Hematopoietic multipotent progenitor cell treated with erythropoietin and hydrocortisone succinate and interleukin-3 and kit ligand, for 6 days (in vitro differentiated cells): ENCODE measurements around the gene SFI1.
"Not testable (repeated sequence)": the region's sequence is repeated elsewhere in the genome, so short reads cannot be mapped to it uniquely, and the experiment has no call there.

ENCODE experiments used
- DNase-seq: peaks from one replicate; pipeline ENCODE4 v3.0.0-alpha.2; 2015

Gene SFI1

DNA sequence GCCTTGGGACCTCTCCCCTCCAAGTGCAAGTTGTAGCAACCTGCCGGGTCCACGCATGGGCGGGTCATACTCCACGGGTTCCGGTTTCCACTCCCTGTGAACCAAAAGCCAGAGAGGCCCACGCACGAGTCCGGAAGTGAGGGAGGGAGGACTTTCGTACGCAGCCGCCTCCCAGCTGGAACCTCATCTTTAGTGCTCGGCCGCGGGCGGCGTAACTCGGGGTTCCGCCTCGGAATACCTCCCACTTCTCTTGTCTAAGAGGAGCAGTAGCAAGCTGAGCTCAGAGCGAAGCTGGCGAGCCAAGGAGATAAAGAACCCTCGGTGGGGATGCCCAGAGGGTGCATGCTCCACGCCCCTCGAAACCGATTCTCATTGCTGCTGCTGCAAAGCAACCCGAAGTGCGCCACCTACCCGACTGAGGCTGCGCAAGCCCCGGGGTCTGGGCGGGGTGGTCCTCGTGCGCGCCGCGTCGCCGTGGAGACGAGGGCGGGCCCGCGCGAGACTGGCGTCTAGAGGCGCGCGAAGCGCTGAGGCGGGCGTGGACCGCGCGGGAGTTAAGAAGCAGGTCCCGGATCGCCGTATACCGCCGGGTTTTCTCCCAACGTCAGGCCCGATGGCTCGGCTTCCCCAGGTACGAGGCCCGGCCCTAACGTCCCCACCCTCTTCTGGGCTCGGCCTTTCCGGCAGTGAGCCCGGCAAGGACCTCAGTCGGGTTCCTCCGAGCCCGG, at the start of gene SFI1:
SFI1 (plus strand) TSS at position 530 of the 728 bp plus-strand sequence. CDS start 11,749 bp downstream, outside the sequence.
- DNase-seq = peak; percentile 98

DNA sequence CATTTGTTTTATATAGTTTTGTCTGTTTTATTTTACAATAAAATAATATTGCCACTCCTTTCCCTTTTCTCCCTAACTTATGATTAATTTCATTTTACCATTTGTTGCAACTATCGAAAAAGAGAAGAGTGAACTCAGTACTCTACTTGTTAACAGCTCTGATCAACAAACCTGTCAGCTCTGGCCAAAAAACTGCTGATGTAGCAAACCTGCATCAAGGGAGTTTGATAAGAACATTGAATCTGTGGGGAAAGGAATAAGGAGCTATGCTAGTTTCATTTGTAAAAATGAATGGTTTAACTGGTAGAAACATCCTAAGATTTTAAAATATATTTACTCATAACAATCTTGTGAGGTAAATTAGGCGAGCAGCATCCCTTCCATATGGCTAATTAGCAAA, 49.6 kb upstream of the SFI1 start:
- no peak for DNase-seq

- DNase-seq = no peak
Observed at GRCh38 chr22:31447337-31447736, 49.0 kb upstream of the SFI1 start.

- no peak for DNase-seq
Observed at GRCh38 chr22:31448382-31448781, 48.0 kb upstream of the SFI1 start.

GRCh38 chr22:31449506-31449905, 46.8 kb upstream of the SFI1 start:
- DNase-seq = peak; percentile 40

GRCh38 chr22:31451709-31452571, 44.4 kb upstream of the SFI1 start:
- DNase-seq = peak; percentile 70

GRCh38 chr22:31461699-31462098, 34.6 kb upstream of the SFI1 start:
- DNase-seq = no peak

GRCh38 chr22:31465307-31465706, 31.0 kb upstream of the SFI1 start:
- DNase-seq = no peak

- no peak for DNase-seq
Observed at GRCh38 chr22:31474743-31475142, 21.6 kb upstream of the SFI1 start.

GRCh38 chr22:31475800-31476199, 20.5 kb upstream of the SFI1 start:
- no peak for DNase-seq

DNA sequence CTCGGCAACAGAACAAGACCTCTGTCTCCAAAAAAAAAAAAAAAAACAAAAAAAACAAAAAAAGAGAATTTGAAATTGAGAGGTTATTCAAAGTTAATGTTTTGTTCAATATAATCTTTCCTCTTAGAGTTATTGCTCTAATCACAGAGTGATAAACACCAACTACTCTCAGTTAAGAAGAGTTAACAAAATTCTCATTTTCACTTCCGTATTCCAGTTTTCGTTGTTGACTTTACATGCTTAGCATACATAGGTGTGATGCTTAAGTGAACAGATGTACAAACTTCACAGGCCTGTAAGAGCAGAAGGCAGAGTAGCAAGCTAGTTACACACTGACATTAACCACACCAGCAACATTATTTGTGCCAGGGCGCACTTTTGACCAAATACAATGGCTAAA, 19.0 kb upstream of the SFI1 start:
- DNase-seq = no peak

DNA sequence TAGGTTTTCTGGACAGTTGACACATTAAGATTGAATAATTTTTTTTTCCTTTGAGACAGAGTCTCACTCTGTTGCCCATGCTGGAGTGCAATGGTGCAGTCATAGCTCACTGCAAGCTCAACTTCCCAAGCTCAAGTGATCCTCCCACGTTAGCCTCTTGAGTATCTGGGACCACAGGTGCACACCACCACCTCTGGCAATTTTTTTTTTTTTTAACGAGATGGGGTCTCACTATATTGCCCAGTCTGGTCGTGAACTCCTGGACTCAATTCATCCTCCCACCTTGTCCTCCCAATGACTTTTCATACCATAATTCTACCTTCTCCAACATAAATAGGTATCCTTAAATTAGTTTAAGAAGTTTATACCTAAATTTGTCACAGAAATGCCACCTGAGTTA, 15.2 kb upstream of the SFI1 start:
- no peak for DNase-seq

DNA sequence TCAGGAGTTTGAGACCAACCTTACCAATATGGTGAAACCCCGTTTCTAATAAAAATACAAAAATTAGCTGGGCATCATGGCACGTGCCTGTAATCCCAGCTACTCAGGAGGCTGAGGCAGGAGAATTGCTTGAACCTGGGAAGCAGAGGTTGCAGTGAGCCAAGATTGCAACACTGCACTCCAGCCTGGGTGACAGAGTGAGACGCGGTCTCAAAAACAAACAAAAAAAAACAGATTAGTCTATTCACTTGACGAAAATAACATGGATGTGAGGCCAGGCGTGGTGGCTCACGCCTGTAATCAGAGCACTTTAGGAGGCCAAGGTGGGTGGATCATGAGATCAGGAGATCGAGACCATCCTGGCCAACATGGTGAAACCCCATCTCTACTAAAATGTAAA, 13.9 kb upstream of the SFI1 start:
- not testable (repeated sequence) for DNase-seq

GRCh38 chr22:31486369-31486768, 10.0 kb upstream of the SFI1 start:
- not testable (repeated sequence) for DNase-seq

DNA sequence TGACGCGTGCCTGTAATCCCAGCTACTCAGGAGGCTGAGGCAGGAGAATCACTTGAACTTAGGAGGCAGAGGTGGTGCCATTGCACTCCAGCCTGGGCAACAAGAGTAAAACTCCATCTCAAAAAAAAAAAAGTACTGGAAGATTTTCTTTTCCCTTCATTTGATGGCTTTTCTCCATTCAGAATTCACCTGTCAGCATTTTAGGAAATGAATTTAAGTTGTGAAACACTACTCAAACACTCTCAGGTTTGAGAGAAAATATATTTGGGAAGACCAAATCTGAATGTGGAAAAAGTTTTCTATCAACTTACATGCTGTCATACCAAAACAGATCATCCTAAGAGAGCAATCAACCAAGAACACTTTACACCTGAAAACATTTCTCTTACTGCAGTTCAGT, 9.4 kb upstream of the SFI1 start:
- DNase-seq = no peak

- DNase-seq = peak; percentile 17
Observed at GRCh38 chr22:31488346-31488883, 7.9 kb upstream of the SFI1 start.

DNA sequence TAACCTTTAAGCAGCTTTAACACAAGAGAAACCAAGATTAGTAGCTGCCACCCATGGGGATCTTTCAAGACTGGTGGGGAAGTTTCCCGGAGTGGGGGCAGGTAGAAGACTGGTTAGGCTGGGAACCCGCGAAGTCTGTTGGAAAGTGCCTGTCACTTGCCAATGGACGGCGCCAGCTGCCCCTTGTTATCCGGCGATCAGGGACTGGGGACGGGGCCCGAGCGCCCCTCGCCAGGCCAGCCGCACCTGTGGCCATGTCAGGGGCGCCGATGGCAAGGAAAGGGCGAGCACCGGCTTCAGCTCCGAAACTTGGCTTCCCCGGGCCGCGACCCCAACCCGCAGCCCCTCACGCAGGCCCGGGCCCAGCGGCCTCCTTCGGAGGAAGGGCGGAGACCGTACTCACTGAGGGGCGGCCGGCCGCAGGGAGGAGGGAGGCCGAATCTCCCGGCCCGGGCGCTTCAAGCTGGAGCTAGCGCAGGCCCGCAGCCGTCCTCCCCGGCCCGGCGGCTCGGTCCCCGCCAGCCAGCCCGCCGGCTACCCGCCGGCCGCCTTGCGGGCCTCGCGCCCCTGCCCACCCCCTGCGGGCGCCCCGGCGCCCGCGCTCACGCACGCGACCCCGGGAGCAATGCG, 7.2 kb upstream of the SFI1 start:
- peak; percentile 63 for DNase-seq

DNA sequence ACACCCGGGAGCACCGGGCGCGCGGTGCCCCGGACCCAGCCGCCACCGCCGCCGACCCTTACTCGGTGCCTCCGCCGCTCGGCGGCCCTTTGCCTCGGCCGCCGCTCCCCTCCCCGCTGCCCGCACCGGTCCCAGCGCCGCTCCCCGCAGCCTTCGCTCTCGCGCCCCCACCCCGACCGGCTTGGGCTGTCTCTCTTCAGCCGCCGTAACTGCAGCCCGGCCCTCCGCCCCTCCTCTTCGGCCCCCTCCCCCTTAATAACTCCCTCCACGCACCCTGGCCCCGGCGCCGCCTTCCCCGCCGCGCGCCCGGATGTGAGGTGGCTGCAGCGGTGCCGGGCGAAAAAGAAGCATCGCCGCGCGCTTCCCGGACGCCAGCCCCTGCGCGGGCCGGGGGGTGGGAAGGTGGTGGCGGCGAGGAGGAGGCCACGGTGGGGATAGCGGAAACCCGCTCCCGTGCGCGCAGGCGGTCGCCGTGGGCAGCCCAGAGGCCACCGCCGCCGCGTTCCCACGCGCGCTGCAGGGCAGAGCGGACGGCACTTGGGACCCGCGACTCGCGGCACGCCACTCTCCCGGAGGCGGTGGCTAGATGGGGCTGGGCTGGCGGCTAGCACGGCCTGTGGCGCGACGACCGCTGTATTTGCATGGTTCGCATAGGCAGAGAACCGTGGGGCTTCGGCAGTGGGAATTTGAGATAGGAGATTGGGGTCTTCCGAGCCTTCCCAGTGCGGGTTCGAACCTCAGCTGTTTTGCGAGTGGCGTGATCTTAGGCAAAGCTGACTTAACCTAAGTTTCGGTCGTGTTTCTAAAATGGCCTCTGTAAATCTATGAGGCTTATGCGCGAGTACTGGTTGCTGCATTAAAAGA, 6.5 kb upstream of the SFI1 start, which contains the start of gene EIF4ENIF1:
EIF4ENIF1 (minus strand) TSS at position 211 of the 864 bp plus-strand sequence. CDS start 1,124 bp downstream, outside the sequence.
- DNase-seq = peak; percentile 91

GRCh38 chr22:31490496-31490925, 5.8 kb upstream of the SFI1 start:
- peak; percentile 88 for DNase-seq

DNA sequence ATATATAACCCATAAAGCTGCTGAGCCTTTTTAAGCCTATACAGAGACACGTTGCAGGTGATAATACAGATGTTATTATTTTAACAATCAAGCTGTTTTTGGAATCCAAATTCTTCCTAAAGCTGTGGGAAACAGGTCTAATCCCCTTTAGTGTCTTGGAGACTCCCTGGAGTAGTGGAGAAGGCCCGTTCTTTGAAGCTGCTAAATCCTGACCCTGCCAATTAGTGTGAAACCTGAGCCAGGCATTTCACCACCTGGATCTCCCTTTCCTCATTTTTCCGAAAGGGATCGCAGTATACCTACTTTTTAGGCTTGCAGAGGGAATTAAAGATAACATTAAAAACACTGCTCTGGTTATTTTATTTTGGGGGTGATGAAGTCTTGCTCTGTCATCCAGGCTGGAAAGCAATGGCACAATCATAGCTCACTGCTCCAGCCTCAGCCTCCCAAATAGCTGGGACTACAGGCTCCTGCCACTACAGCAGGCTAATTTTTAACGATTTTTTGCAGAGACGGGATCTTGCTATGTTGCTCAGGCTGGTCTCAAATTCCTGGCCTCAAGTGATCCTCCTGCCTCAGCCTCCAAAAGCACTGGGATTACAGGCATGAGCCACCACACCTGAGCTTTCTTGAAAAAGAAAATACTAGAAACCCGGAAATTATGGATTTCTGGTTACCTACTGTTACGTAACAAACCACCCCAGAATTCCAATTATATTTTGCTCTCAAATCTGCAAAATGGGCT, 4.9 kb upstream of the SFI1 start:
- no peak for DNase-seq

- no peak for DNase-seq
Observed at GRCh38 chr22:31492151-31492550, 4.2 kb upstream of the SFI1 start.
